Umbilical cord (tissue), 2 donors: ENCODE results near the gene DRAM2. TPM values are rescaled to one million over a fixed set of nuclear protein-coding genes. Genes with fewer than 3 reads are reported as not detected.
"Not testable (repeated sequence)": the region's sequence is repeated elsewhere in the genome, so short reads cannot be mapped to it uniquely, and the experiment has no call there.

Source experiments
- DNase-seq: peaks from one replicate; pipeline ENCODE4 v3.0.0-alpha.2; 2015; ENCODE audit warnings: low spot score
- total RNA-seq: library from RNA; depleted of rRNA; stranded (reverse); fragments of >200 nt; gene quantifications from one replicate; pipeline ENCODE4 v1.2.3, GENCODE V29; 2014; ENCODE audit warnings: low replicate concordance; ENCODE audit not compliant: insufficient read depth

The DRAM2 gene
- total RNA-seq, 1 donor from 2014 or later, result 19.0 TPM

- DNase-seq, result no peak
Measured at GRCh38 chr1:111142356-111142975, 2.6 kb upstream of the DRAM2 start.

- DNase-seq, result no peak
Measured at GRCh38 chr1:111141245-111142220, 1.6 kb upstream of the DRAM2 start.

GRCh38 chr1:111140680-111140967 is 731 bp upstream of the DRAM2 start:
- DNase-seq, result no peak

DNA sequence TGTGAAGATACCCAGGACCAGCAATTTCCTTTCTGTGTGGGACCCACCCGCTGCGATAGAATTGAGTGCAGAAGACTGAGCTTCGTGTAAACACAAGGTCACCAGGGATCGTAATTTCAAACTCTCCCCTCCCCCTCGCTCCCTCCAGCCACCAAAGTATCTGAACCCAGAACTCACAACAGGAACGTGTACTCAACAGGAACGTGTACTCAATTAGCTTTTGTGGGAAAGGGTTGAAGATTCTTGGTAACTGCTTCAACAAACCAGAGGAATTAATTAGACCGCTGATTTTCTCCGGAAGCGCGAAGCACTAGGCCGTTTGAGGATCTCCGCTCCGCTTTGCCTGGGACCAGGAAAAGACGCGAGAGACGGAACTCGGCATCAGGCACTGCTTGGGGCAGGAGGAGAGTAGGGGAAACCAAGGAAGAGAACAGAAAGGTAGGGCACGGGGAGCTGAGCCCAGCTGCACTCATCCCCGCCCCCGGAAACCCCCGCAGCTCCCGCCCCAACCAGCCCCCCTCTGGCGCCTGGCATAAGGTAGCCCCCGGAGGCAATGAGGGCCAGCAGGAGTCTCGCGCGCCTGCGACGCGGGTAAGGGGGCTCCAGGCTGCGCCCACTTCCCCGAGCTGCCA is 453 bp downstream of the DRAM2 start:
- DNase-seq, result peak; percentile 76

DNA sequence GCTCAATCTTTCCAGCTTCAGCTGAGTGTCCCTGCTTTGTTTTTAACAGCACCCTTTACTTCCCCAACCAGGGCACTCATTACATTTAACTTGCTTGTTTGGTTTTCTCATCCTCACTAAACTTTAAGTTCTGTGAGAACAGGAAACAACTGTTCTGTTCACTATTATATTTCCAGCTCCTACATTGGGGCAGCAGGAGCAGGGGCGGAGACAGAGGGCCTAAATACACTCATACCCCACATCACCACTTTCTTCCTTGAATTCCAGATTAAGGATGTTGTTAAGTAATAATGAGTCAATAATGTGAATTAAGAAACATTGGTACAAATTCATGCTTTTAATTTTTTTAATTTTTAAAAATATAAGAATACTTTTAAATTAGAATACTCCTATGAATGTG is 6.0 kb downstream of the DRAM2 start:
- no peak for DNase-seq

- no peak for DNase-seq
Measured at GRCh38 chr1:111131693-111132092, 8.2 kb downstream of the DRAM2 start.

GRCh38 chr1:111129376-111129775 is 10.5 kb downstream of the DRAM2 start:
- DNase-seq, result no peak

DNA sequence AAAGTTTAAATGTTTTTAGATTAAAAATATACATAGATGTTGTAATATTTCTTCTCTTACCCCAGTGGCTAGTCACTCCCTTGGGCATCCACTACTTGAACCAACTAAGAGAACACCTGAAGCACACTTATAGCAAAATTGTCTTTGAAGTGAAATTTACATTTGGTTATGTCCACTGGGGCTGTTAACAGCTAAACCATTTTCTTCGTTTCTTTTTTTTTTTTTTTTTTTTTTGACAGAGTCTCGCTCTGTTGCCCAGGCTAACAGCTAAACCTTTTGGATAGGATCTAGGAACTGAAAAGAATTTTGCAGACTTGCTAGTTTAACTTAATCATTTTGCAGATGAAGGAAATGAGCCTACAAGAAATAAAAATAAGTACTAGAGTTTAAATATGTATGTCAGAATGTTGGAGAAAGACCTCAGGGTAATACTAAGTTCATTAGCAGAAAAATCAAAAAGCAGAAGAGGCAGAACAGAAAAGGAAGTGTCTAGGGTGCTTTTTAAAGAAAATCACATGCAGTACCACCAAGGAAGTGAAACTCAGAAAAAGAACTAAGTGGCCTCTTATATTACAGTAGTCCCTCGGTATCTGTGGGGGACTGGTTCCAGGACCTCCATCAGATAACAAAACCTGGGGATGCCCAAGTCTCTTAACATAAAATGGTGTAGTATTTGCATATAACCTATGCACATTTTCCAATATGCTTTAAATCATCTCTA is 11.8 kb downstream of the DRAM2 start:
- DNase-seq, result peak; percentile 19

DNA sequence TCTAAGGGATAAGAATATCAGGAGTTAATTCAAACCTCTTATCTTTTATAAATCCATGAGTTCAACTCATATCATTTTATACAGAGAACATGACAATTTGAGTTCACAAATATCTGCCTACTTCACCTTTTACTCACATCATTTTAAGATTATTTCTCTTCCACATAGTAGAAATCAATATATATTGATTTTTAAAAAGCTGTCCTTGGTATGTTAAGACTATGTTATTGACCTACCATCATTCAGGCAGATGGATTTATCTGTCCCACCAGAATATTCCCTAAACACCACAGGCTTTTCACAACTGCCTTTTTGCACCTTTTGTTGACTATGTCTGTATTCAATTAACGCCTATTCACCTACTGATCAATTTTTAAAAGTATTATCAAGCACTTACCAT is 13.5 kb downstream of the DRAM2 start:
- no peak for DNase-seq

GRCh38 chr1:111116496-111116895 is 23.4 kb downstream of the DRAM2 start:
- no peak for DNase-seq

- DNase-seq, result no peak
Measured at GRCh38 chr1:111110197-111110899, 29.5 kb downstream of the DRAM2 start.

- DNase-seq, result no peak
Measured at GRCh38 chr1:111104981-111105380, 34.9 kb downstream of the DRAM2 start.

DNA sequence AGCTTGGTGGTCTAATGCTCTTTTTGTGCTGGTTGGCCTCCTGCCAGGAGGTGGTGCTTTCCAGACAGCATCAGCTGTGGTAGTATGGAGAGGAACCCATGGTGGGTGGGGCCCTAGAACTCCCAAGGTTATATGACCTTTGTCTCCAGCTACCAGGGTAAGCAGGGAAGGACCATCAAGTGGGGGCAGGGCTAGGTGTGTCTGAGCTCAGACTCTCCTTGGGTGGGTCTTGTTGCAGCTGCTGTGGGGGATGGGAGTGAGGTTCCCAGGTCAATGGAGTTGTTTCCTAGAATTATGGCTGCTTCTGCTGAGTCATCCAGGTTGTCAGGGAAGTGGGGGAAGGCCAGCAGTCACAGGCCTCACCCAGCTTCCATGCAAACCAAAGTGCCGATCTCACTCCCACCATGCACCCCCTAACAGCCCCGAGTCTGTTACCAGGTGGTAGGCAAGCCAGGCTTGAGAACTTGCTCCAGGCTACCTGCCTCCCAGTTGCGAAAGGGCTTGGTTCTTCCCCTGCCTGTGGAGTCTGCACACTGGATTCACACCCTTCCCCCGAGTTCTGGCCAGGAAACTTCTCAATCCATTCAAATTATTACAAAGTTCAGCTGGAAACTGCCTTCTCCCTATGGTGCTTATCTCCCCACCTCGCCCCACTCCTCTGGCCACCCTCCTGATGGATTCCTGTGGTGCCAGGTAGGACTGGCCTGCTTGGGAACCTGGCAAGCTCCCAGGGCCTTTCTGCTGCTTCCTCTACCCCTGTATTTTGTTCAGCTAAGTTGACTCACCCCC is 37.8 kb downstream of the DRAM2 start:
- no peak for DNase-seq

DNA sequence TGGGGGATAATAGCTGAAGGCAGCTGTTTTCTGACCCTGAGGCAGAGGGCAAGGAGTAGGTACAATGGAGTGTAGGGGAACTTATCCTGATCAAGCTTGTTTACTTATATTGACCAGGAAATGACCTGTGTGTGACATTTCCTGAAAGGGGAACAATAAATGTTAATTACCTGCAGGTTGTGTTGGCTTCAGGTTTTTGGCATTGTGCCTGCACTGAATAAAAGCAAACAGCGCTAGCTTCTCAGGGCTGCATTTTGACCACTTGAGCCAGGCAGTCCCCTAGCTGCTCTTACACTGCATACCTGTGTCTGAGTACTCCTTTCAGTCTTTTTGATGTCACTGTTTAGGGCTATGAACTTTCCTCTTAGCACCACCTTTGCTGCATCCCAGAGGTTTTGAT is 40.6 kb downstream of the DRAM2 start:
- no peak for DNase-seq

DNA sequence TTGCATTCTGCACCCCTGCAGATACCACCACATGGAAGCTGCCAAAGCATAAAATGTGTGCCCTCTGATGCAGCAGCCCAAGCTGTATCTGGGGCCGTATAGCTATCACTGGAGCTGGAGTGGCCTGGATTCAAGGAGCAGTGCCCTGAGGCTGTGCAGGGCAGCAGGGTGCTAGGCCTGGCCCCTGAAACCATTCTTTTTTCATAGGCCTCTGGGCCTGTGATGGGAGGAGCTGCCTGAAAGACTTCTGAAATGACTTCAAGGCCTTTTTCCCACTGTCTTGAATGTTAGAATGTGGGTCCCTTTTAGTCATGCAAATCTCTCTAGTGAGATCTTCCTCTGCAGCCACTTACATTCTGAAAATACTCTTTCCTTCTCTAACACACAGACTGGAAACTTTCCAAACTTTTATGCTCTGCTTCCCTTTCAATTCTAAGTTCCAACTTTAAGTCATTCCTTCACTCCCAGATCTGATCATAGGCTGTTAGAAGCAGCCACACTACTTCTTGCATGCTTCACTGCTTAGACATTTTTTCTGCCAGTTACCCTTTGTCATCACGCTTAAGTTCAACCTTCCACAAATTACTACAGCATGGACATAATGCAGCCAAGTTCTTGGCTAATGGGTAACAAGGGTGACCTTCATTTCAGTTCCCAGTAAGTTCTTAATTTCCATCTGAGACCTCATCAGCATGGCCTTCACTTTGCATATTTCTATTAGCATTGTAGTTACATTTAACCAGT is 42.4 kb downstream of the DRAM2 start:
- DNase-seq, result no peak

DNA sequence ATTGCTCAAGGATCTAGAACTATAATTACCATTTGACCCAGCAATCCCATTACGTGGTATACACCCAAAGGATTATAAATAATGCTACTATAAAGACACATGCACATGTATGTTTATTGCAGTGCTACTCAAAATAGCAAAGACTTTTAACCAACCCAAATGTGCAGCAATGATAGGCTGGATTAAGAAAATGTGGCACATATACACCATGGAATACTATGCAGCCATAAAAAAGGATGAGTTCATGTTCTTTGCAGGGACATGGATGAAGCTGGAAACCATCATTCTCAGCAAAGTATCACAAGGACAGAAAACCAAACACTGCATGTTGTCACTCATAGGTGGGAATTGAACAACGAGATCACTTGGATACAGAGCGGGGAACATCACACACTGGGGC is 44.5 kb downstream of the DRAM2 start:
- DNase-seq, result not testable (repeated sequence)

DNA sequence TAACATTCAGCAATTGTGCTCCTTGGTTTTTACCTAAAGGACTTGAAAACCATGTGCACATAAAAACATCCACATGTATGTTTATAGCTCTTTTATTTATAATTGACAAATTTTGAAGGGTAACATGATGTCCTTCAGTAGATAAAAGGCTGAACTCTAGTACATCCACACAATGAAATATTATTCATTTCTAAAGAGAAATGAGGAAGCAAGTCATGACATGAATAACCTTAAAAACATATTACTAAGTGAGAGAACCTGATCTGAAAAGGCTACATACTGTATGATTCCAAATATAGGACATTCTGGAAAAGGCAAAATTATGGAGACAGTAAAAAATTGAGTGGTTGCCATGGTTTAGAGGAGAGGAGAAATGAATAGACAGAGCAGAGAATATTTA is 50.3 kb downstream of the DRAM2 start:
- no peak for DNase-seq

DNA sequence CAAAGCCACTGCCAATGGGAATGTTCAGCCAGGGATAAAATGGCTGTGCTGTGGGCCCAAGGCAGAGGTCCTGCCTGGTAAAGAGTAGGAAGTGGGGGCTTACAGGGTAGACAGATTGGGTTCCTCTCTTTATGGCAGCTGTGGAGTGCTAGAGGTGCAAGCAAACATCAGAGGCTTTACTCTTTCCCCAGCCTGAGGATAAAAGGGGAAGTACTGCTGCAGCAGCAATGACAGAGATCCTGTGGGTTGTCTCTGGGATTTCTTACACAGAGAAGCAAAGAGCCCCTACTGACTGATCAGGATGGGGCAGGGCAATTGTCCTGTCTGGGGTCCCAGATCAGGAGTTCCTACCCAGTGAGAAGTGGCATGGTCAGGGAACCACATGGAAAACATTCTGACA is 54.2 kb downstream of the DRAM2 start:
- no peak for DNase-seq

DNA sequence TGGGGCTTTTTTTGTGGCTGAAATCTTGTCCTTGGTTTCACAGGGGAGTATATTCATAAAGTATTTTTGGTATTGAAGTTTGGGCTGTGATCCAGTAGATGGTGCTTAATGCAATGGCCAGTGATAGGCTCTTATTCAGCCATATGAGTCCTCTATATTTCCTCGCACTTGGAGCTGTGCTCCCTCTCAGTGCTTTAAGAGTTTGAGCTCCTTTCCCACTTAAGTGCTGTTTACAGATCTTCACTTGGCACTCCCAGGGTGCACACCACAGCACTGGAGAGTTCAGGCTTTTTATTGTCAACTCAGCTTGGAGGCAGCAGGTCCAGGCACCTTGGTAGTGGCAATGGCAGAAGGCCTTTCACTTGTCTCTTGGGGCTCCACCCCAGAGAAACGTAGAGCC is 54.9 kb downstream of the DRAM2 start:
- no peak for DNase-seq
